Coronary artery (tissue), 2 donors: ENCODE results near the gene SLC6A12.

Source experiments
- DNase-seq: peaks from one replicate; pipeline ENCODE4 v3.0.0-alpha.2; 2017; ENCODE audit warnings: low spot score
- H3K27ac ChIP-seq, 2 donors: fragments of 200-600 bp; sonication (generic); one replicate each; pipeline ENCODE4 v1.5.1; 2016 to 2019
- H3K4me3 ChIP-seq: fragments of 200-600 bp; sonication (generic); 2 replicates; pipeline ENCODE4 v1.5.1; 2016; ENCODE audit warnings: mild to moderate bottlenecking, moderate library complexity
- TF ChIP-seq, protein P1 (sequence below): fragments of 200-600 bp; sonication (generic); IDR thresholded peaks from one replicate; pipeline ENCODE4 v1.5.1; 2019; ENCODE audit warnings: antibody characterized with exemption

The SLC6A12 gene

DNA sequence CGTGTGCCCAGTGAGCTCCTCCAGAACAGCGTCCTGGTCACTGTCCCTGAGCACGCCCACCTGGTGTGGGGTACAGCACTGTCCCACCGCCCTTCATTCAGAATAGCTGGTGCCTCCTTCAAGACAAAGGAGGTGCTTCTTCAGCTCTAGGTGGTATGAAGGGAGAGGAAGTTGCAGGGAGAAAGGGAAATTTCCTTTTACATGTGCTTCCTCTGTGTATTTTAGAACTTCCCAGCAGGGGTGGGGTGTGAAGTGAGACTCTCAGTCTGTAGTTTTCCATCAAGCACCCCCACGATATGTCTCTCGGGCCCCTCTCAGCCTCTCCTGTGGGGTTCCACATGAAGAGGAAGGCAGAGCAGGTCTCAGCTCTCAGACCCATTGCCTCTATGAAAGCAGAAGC, 1.2 kb upstream of the SLC6A12 start:
- H3K27ac ChIP-seq = no peak overlapping the region
- TF ChIP-seq, protein P1, sequence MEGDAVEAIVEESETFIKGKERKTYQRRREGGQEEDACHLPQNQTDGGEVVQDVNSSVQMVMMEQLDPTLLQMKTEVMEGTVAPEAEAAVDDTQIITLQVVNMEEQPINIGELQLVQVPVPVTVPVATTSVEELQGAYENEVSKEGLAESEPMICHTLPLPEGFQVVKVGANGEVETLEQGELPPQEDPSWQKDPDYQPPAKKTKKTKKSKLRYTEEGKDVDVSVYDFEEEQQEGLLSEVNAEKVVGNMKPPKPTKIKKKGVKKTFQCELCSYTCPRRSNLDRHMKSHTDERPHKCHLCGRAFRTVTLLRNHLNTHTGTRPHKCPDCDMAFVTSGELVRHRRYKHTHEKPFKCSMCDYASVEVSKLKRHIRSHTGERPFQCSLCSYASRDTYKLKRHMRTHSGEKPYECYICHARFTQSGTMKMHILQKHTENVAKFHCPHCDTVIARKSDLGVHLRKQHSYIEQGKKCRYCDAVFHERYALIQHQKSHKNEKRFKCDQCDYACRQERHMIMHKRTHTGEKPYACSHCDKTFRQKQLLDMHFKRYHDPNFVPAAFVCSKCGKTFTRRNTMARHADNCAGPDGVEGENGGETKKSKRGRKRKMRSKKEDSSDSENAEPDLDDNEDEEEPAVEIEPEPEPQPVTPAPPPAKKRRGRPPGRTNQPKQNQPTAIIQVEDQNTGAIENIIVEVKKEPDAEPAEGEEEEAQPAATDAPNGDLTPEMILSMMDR = no peak
- H3K4me3 ChIP-seq = no peak overlapping the region
- DNase-seq = no peak

DNA sequence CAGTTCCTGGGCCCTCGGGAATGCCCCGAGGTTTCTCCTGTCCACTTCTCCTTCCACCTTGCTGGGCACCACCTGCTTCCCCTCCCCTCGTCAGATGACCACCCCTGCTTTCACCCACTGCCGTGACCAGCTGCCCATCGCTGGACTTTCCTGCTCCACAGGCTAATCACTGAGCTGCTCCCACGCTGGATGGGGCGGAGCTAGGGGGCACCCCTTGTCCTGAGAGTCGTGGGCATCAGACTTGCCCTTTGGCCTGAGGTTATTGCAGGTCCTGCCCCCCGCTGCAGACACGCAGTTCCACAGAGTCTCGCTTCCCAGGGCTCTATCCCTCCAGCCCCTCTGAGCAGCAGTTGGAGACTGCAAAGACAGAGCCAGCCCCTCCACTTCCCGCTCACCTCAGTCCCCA, 427 bp downstream of the SLC6A12 start:
- H3K4me3 ChIP-seq = peak overlapping the region; percentile 50
- no peak overlapping the region for H3K27ac ChIP-seq
- DNase-seq = no peak
- TF ChIP-seq, protein P1 = no peak

DNA sequence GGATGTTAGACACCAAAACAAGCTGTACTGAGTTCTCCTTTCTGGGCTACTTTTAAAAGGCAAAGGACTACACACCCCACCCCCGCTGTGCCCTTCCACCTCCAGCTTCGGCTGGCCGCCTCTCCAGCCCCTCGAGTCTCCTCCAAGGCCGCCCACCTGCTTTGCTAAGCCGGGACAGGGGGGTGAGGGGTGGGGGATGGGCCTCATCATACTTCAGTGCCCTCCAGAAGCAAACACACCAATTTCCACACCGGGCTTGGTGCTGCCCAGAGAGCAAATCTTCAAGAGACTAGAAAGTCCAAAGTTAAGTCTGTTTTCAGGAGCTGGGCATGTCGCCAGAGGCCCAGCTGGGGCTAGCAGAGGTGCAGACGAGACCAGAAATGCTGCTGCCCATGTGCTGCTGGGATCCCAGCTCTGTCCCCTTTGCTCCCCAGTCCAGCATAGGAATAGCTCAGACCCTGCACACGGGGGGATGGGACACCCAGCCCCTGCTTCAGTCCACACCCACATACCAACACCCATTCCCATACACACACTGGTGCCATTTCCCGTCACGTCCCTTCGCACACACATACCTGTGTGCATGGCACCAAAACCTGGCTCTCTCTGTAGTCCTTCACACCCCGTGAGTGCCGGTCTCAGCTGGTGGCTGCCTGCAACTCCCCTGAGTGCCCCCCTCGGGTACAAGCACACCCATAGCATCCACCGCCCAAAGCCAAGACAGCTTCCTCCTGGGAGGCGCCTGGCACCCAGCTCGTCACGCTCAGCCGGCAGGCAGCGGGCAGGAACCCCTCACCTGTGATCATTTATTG, 1.0 kb downstream of the SLC6A12 start:
- TF ChIP-seq, protein P1 = no peak

DNA sequence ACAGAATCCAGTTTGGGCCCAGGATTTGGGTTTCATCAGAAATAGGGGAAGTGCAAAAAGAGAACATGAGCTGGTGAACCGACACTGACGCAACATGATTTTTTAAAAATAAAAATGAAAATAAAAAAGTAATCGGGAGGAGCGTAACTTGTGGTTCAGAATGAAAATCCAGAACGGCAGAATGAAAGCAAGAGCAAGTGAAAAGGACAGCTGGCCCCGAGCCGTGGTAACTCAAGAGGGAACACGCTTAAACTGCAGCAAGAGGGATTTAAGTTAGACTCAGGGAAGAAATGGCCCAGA, 1.6 kb downstream of the SLC6A12 start:
- Histone ChIP-seq H3K4me3 (peak overlapping the region; percentile 50), H3K27ac (peak overlapping the region in 1 of 2 donors; percentile 68)
- TF ChIP-seq, protein P1 = no peak
- no peak for DNase-seq

More for the DNA sequence above, 1.0 kb downstream of the SLC6A12 start:
- no peak for DNase-seq
- Histone ChIP-seq H3K4me3 (peak overlapping the region; percentile 50), H3K27ac (peak overlapping the region in 1 of 2 donors; percentile 68)

- DNase-seq = no peak
- no peak overlapping the region for H3K27ac ChIP-seq
- TF ChIP-seq, protein P1 = no peak
- no peak overlapping the region for H3K4me3 ChIP-seq
Measured at GRCh38 chr12:211639-212414, 2.1 kb downstream of the SLC6A12 start.

DNA sequence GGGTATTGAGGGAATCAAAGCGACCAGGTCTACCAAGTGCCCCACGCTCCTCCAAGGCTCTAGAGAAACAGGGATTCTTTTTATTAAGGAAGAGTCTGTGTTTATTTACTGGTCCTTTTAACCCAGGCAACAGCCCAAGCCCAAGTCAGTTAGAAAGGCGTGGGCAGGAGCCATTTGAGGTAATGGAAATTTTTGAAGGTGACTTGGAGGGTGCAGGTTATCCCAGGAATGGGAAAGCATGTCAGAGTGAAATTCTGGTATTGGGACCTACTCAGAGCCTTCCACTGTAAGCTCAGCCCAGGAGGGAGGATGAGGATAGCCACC, 2.9 kb downstream of the SLC6A12 start:
- Histone ChIP-seq H3K27ac (no peak overlapping the region), H3K4me3 (no peak overlapping the region)
- TF ChIP-seq, protein P1 = no peak
- no peak for DNase-seq
